Measurements from ENCODE around the gene MYRFL. TPM values are rescaled to one million over a fixed set of nuclear protein-coding genes. Genes with fewer than 3 reads are reported as not detected.
"Not testable (repeated sequence)": the region's sequence is repeated elsewhere in the genome, so short reads cannot be mapped to it uniquely, and the experiment has no call there.

Gene MYRFL
- total and polyA plus RNA-seq, 2 of the 8 experiments (the other 6 are each of a cell fraction or from before 2014, with no cell fraction given) = 1.1 to 2.0 TPM

- CTCF ChIA-PET (ENCODE audit: partially characterized antibody) = interaction anchor here (0.6 kb wide), 1 partner anchor 697 kb away, joined by 4 read pairs; no protein-coding TSS in a partner anchor
- 90% methylated on average over 31 of the region's 61 CpGs; no CpG with 5 or more reads in 1 of the 2 experiments for WGBS, 2 experiments (ENCODE audit: extremely low coverage in 1 of 2, insufficient coverage in 1 of 2, insufficient read length in 1 of 2, insufficient replicate concordance in 2 of 2, low coverage in 1 of 2, low lambda C conversion rate in 2 of 2, missing lambda C conversion rate in 1 of 2)
These were observed 28.3 kb downstream of the MYRFL start for GRCh38 chr12:69853176-69853961.

More at GRCh38 chr12:69853176-69853961, 28.3 kb downstream of the MYRFL start:
- H3K9me3 ChIP-seq (ENCODE audit: insufficient read depth in 2 of 2, low read depth in 1 of 2, low read length in 1 of 2) = peaks cover 3 to 16% of the 10 kb centered on the region in 2 experiments; a peak in 3 of 4 replicates
- H3K4me2 ChIP-seq (ENCODE audit: insufficient read depth in 1 of 2, low read depth in 2 of 2, low read length in 2 of 2); H3K79me2 ChIP-seq (ENCODE audit: control insufficient read depth in 1 of 2, insufficient read depth in 2 of 2, low read length in 2 of 2); H2BK15ac ChIP-seq (ENCODE audit: low read length); FAIRE-seq; H3K9ac ChIP-seq (replicated peaks in 1 of 4; ENCODE audit: extremely low read depth in 1 of 4, low read depth in 3 of 4, low read length in 3 of 4); H3K4me1 ChIP-seq (replicated peaks in 1 of 4; ENCODE audit: control insufficient read depth in 3 of 4, insufficient read depth in 4 of 4, low read length in 3 of 4); DNase-seq (ENCODE audit: low read depth in 1 of 2, low spot score in 2 of 2); POLR2A ChIA-PET (ENCODE audit: partially characterized antibody); H4K91ac ChIP-seq (replicated peaks; ENCODE audit: insufficient read length, low read length); H2BK120ac ChIP-seq (replicated peaks; ENCODE audit: low read depth, low read length); H2BK12ac ChIP-seq (ENCODE audit: low read depth, low read length); H3K4ac ChIP-seq (replicated peaks; ENCODE audit: insufficient read length, low read depth, low read length); H2AK5ac ChIP-seq (ENCODE audit: low read depth, low read length); H4K20me1 ChIP-seq (replicated peaks in 1 of 2; ENCODE audit: control insufficient read depth in 1 of 2, insufficient read depth in 2 of 2, low read length in 2 of 2); H3K56ac ChIP-seq (replicated peaks; ENCODE audit: insufficient read length, low read depth, low read length); H3K4me3 ChIP-seq (ENCODE audit: extremely low read depth in 1 of 4, insufficient read depth in 2 of 4, low read depth in 3 of 4, low read length in 4 of 4); H3K27me3 ChIP-seq (replicated peaks in 1 of 4; ENCODE audit: control insufficient read depth in 3 of 4, extremely low read depth in 1 of 4, insufficient read depth in 3 of 4, low read length in 3 of 4); H3K14ac ChIP-seq (ENCODE audit: insufficient read length); H2AFZ ChIP-seq (ENCODE audit: low read length); H3K36me3 ChIP-seq (ENCODE audit: control insufficient read depth in 2 of 4, insufficient read depth in 4 of 4, low read length in 3 of 4); H3K18ac ChIP-seq (ENCODE audit: extremely low read depth, low read length); H4K5ac ChIP-seq (ENCODE audit: insufficient read length, low read depth, low read length); H4K8ac ChIP-seq (ENCODE audit: extremely low read depth, insufficient read depth, low read length); H3K23ac ChIP-seq (ENCODE audit: insufficient read length); H2BK5ac ChIP-seq (ENCODE audit: low read depth, low read length); H3K79me1 ChIP-seq (ENCODE audit: low read depth, low read length); H3K23me2 ChIP-seq (ENCODE audit: low read depth, low read length); H2BK20ac ChIP-seq (ENCODE audit: low read length); H3K27ac ChIP-seq (ENCODE audit: low read depth, low read length): not testable (repeated sequence)
